Measurements from ENCODE around the gene STEAP3.

Gene STEAP3

GRCh38 chr2:119184512-119184911 is 39.1 kb upstream of the STEAP3 start:
- Histone ChIP-seq H3K27ac (ENCODE audit: low read depth, low read length) (no peak overlapping the region), H2AFZ (ENCODE audit: insufficient read depth, low read length, poor library complexity) (no peak overlapping the region), H3K79me1 (ENCODE audit: low read length) (no peaks in the 10 kb centered on the region), H4K12ac (ENCODE audit: low read depth, low read length) (no peak overlapping the region), H3K4me2 (ENCODE audit: low read length) (no peak overlapping the region), H3K36me3 (ENCODE audit: control insufficient read depth in 1 of 2, insufficient read depth in 2 of 2, low read length in 2 of 2) (no peaks in the 10 kb centered on the region), H4K91ac (ENCODE audit: low read depth, low read length) (no peak overlapping the region), H3K14ac (ENCODE audit: low read length) (no peak overlapping the region), H2AK5ac (ENCODE audit: low read length) (no peak overlapping the region), H2BK12ac (ENCODE audit: low read length) (no peak overlapping the region), H3K9ac (ENCODE audit: low read length) (no peak overlapping the region), H2BK5ac (ENCODE audit: low read depth, low read length, poor library complexity) (no peak overlapping the region), H3K18ac (ENCODE audit: low read length) (no peak overlapping the region), H2BK120ac (ENCODE audit: insufficient read depth, low read length, poor library complexity) (no peak overlapping the region), H3K9me3 (ENCODE audit: insufficient read depth, low read depth, low read length) (no peaks in the 10 kb centered on the region), H3K4me1 (ENCODE audit: control insufficient read depth in 1 of 2, insufficient read depth in 2 of 2, low read length in 2 of 2) (no peaks in the 10 kb centered on the region), H3K4ac (ENCODE audit: low read depth, low read length) (no peak overlapping the region), H4K8ac (ENCODE audit: low read depth, low read length) (no peak overlapping the region), H3K23ac (ENCODE audit: low read length) (no peak overlapping the region), H3K79me2 (ENCODE audit: control insufficient read depth, insufficient read depth, low read length, poor library complexity) (no peaks in the 10 kb centered on the region), H3K4me3 (ENCODE audit: low read depth, low read length) (no peak overlapping the region), H3K27me3 (ENCODE audit: insufficient read depth, low read length) (no peaks in the 10 kb centered on the region)
- peak; percentile 53 to 74 for DNase-seq
- WGBS (ENCODE audit: extremely low coverage, insufficient coverage, insufficient read length): no CpG with 5 or more reads among the region's 7 CpGs

GRCh38 chr2:119190321-119191111 is 33.1 kb upstream of the STEAP3 start:
- H3K9ac ChIP-seq (ENCODE audit: low read length): no peak overlapping the region
- H3K9me3 ChIP-seq (ENCODE audit: insufficient read depth, low read depth, low read length): no peaks in the 10 kb centered on the region
- peak; percentile 66 to 82 for DNase-seq
- no peaks in the 10 kb centered on the region for H3K4me1 ChIP-seq (ENCODE audit: control insufficient read depth in 1 of 2, insufficient read depth in 2 of 2, low read length in 2 of 2)
- no peak overlapping the region for H2AFZ ChIP-seq (ENCODE audit: insufficient read depth, low read length, poor library complexity)
- no peak overlapping the region for H3K23ac ChIP-seq (ENCODE audit: low read length)
- H2BK5ac ChIP-seq (ENCODE audit: low read depth, low read length, poor library complexity): no peak overlapping the region
- H3K4me3 ChIP-seq (ENCODE audit: low read depth, low read length): no peak overlapping the region
- H2BK120ac ChIP-seq (ENCODE audit: insufficient read depth, low read length, poor library complexity): no peak overlapping the region
- H3K27ac ChIP-seq (ENCODE audit: low read depth, low read length): no peak overlapping the region
- no peak overlapping the region for H3K4ac ChIP-seq (ENCODE audit: low read depth, low read length)
- H2BK12ac ChIP-seq (ENCODE audit: low read length): no peak overlapping the region
- H4K12ac ChIP-seq (ENCODE audit: low read depth, low read length): no peak overlapping the region
- no peaks in the 10 kb centered on the region for H3K36me3 ChIP-seq (ENCODE audit: control insufficient read depth in 1 of 2, insufficient read depth in 2 of 2, low read length in 2 of 2)
- H3K4me2 ChIP-seq (ENCODE audit: low read length): no peak overlapping the region
- H3K27me3 ChIP-seq (ENCODE audit: insufficient read depth, low read length): no peaks in the 10 kb centered on the region
- H3K14ac ChIP-seq (ENCODE audit: low read length): no peak overlapping the region
- no CpG with 5 or more reads among the region's 8 CpGs for WGBS (ENCODE audit: extremely low coverage, insufficient coverage, insufficient read length)
- H4K91ac ChIP-seq (ENCODE audit: low read depth, low read length): no peak overlapping the region
- H2AK5ac ChIP-seq (ENCODE audit: low read length): no peak overlapping the region
- H3K79me1 ChIP-seq (ENCODE audit: low read length): no peaks in the 10 kb centered on the region
- H4K8ac ChIP-seq (ENCODE audit: low read depth, low read length): no peak overlapping the region
- H3K18ac ChIP-seq (ENCODE audit: low read length): no peak overlapping the region
- H3K79me2 ChIP-seq (ENCODE audit: control insufficient read depth, insufficient read depth, low read length, poor library complexity): no peaks in the 10 kb centered on the region

GRCh38 chr2:119192893-119193292 is 30.7 kb upstream of the STEAP3 start:
- Histone ChIP-seq H3K4me3 (ENCODE audit: low read depth, low read length) (no peak overlapping the region), H3K27me3 (ENCODE audit: insufficient read depth, low read length) (no peaks in the 10 kb centered on the region), H4K12ac (ENCODE audit: low read depth, low read length) (no peak overlapping the region), H2BK12ac (ENCODE audit: low read length) (no peak overlapping the region), H4K8ac (ENCODE audit: low read depth, low read length) (no peak overlapping the region), H3K79me2 (ENCODE audit: control insufficient read depth, insufficient read depth, low read length, poor library complexity) (no peaks in the 10 kb centered on the region), H3K4me1 (ENCODE audit: control insufficient read depth in 1 of 2, insufficient read depth in 2 of 2, low read length in 2 of 2) (peaks cover 0 to 3% of the 10 kb centered on the region in 2 experiments), H3K36me3 (ENCODE audit: control insufficient read depth in 1 of 2, insufficient read depth in 2 of 2, low read length in 2 of 2) (no peaks in the 10 kb centered on the region), H3K27ac (ENCODE audit: low read depth, low read length) (no peak overlapping the region), H3K23ac (ENCODE audit: low read length) (no peak overlapping the region), H2BK5ac (ENCODE audit: low read depth, low read length, poor library complexity) (no peak overlapping the region), H3K79me1 (ENCODE audit: low read length) (no peaks in the 10 kb centered on the region), H3K18ac (ENCODE audit: low read length) (no peak overlapping the region), H2AK5ac (ENCODE audit: low read length) (no peak overlapping the region), H3K9ac (ENCODE audit: low read length) (no peak overlapping the region), H3K4ac (ENCODE audit: low read depth, low read length) (no peak overlapping the region), H2AFZ (ENCODE audit: insufficient read depth, low read length, poor library complexity) (no peak overlapping the region), H3K14ac (ENCODE audit: low read length) (no peak overlapping the region), H2BK120ac (ENCODE audit: insufficient read depth, low read length, poor library complexity) (no peak overlapping the region), H3K4me2 (ENCODE audit: low read length) (no peak overlapping the region), H4K91ac (ENCODE audit: low read depth, low read length) (no peak overlapping the region), H3K9me3 (ENCODE audit: insufficient read depth, low read depth, low read length) (no peaks in the 10 kb centered on the region)
- DNase-seq: no peak
- no CpG with 5 or more reads among the region's 6 CpGs for WGBS (ENCODE audit: extremely low coverage, insufficient coverage, insufficient read length)

- H3K27ac ChIP-seq (ENCODE audit: low read depth, low read length): no peak overlapping the region
- no peak overlapping the region for H4K91ac ChIP-seq (ENCODE audit: low read depth, low read length)
- H2BK120ac ChIP-seq (ENCODE audit: insufficient read depth, low read length, poor library complexity): no peak overlapping the region
- H3K4me3 ChIP-seq (ENCODE audit: low read depth, low read length): no peak overlapping the region
- no peak overlapping the region for H3K23ac ChIP-seq (ENCODE audit: low read length)
- peaks cover 0 to 7% of the 10 kb centered on the region in 2 experiments for H3K4me1 ChIP-seq (ENCODE audit: control insufficient read depth in 1 of 2, insufficient read depth in 2 of 2, low read length in 2 of 2)
- no peak overlapping the region for H3K9ac ChIP-seq (ENCODE audit: low read length)
- H3K4ac ChIP-seq (ENCODE audit: low read depth, low read length): no peak overlapping the region
- H3K79me2 ChIP-seq (ENCODE audit: control insufficient read depth, insufficient read depth, low read length, poor library complexity): no peaks in the 10 kb centered on the region
- no peak overlapping the region for H2AK5ac ChIP-seq (ENCODE audit: low read length)
- H3K18ac ChIP-seq (ENCODE audit: low read length): no peak overlapping the region
- H3K9me3 ChIP-seq (ENCODE audit: insufficient read depth, low read depth, low read length): no peaks in the 10 kb centered on the region
- H4K8ac ChIP-seq (ENCODE audit: low read depth, low read length): no peak overlapping the region
- no peaks in the 10 kb centered on the region for H3K27me3 ChIP-seq (ENCODE audit: insufficient read depth, low read length)
- H2BK5ac ChIP-seq (ENCODE audit: low read depth, low read length, poor library complexity): no peak overlapping the region
- H4K12ac ChIP-seq (ENCODE audit: low read depth, low read length): no peak overlapping the region
- no CpG with 5 or more reads among the region's 5 CpGs for WGBS (ENCODE audit: extremely low coverage, insufficient coverage, insufficient read length)
- H3K79me1 ChIP-seq (ENCODE audit: low read length): no peaks in the 10 kb centered on the region
- no peak overlapping the region for H3K4me2 ChIP-seq (ENCODE audit: low read length)
- H2AFZ ChIP-seq (ENCODE audit: insufficient read depth, low read length, poor library complexity): no peak overlapping the region
- no peaks in the 10 kb centered on the region for H3K36me3 ChIP-seq (ENCODE audit: control insufficient read depth in 1 of 2, insufficient read depth in 2 of 2, low read length in 2 of 2)
- no peak overlapping the region for H2BK12ac ChIP-seq (ENCODE audit: low read length)
- no peak overlapping the region for H3K14ac ChIP-seq (ENCODE audit: low read length)
- DNase-seq: no peak
These were observed 28.6 kb upstream of the STEAP3 start for GRCh38 chr2:119195001-119195400.
